IMR-90 (cell line): Measurements from ENCODE around the gene LLGL2. TPM values are rescaled to one million over a fixed set of nuclear protein-coding genes. Genes with fewer than 3 reads are reported as not detected.

Experiments
- ATAC-seq: fragments of 200-7000 bp; cut with Tn5 transposase; 2 replicates; pipeline ENCODE4 v1.9.1; 2020; ENCODE audit warnings: low read depth, mild to moderate bottlenecking, moderate library complexity
- BruUV-seq: library from RNA; stranded (reverse); fragments of 400-500 nt; replicated peaks from 2 replicates; lab custom pipeline; 2021; lab: Mats Ljungman, UMichigan
- CTCF ChIA-PET: fragments of 300-600 bp; formaldehyde crosslinking; extraction: SDS; loops from one replicate; lab custom pipeline; 2021; ENCODE audit warnings: antibody characterized with exemption; lab: Yijun Ruan, JAX
- POLR2A ChIA-PET: fragments of 300-600 bp; sonication (Branson Sonifier 250); formaldehyde crosslinking; loops from one replicate; lab custom pipeline; 2022; ENCODE audit warnings: antibody characterized with exemption; ENCODE audit not compliant: unreplicated experiment; lab: Charles Lee
- DNase-seq: peaks from one replicate; pipeline ENCODE4 v3.0.0; 2013
- H2AFZ ChIP-seq: replicated peaks from 2 replicates; pipeline ENCODE3; 2013; ENCODE audit warnings: low read length, mild to moderate bottlenecking; ENCODE audit not compliant: poor library complexity
- H2AK5ac ChIP-seq: 2 replicates; pipeline ENCODE4 v1.6.1; 2013; ENCODE audit warnings: low read depth, low read length, inconsistent platforms
- H2AK9ac ChIP-seq: replicated peaks from 2 replicates; pipeline ENCODE3; 2013; ENCODE audit warnings: mild to moderate bottlenecking, low read depth, low read length, moderate library complexity; ENCODE audit not compliant: poor library complexity
- H2BK120ac ChIP-seq: 2 replicates; pipeline ENCODE4 v1.6.1; 2013; ENCODE audit warnings: low read depth, low read length, inconsistent platforms
- H2BK15ac ChIP-seq: 3 replicates; pipeline ENCODE4 v1.6.1; 2013; ENCODE audit warnings: low read depth, low read length, inconsistent platforms
- H2BK20ac ChIP-seq: 2 replicates; pipeline ENCODE4 v1.6.1; 2013; ENCODE audit warnings: low read depth, mild to moderate bottlenecking, inconsistent platforms, low read length, moderate library complexity
- H2BK5ac ChIP-seq: 2 replicates; pipeline ENCODE4 v1.6.1; 2013; ENCODE audit warnings: mild to moderate bottlenecking, low read depth, low read length, inconsistent platforms; ENCODE audit not compliant: poor library complexity, severe bottlenecking
- H3K14ac ChIP-seq: replicated peaks from 2 replicates; pipeline ENCODE4 v1.6.1; 2013; ENCODE audit warnings: low read depth, low read length, inconsistent platforms
- H3K18ac ChIP-seq: 2 replicates; pipeline ENCODE4 v1.6.1; 2013; ENCODE audit warnings: low read depth, low read length, control low read depth
- H3K23ac ChIP-seq: 2 replicates; pipeline ENCODE4 v1.6.1; 2013; ENCODE audit warnings: low read depth, low read length, inconsistent platforms
- H3K27ac ChIP-seq: 2 replicates; pipeline ENCODE4 v1.5.1; 2013; ENCODE audit warnings: mild to moderate bottlenecking, control low read depth, low read length; ENCODE audit not compliant: insufficient read depth
- H3K27me3 ChIP-seq: 2 replicates; pipeline ENCODE4 v1.6.1; 2013; ENCODE audit warnings: low read length; ENCODE audit not compliant: control insufficient read depth, insufficient read depth
- H3K36me3 ChIP-seq: 2 replicates; pipeline ENCODE4 v1.6.1; 2013; ENCODE audit warnings: low read length, mixed read lengths; ENCODE audit not compliant: control insufficient read depth, insufficient read depth
- H3K4ac ChIP-seq: 2 replicates; pipeline ENCODE4 v1.6.1; 2013; ENCODE audit warnings: low read depth, low read length, inconsistent platforms
- H3K4me1 ChIP-seq: 2 replicates; pipeline ENCODE4 v1.6.1; 2013; ENCODE audit warnings: low read length, mixed read lengths; ENCODE audit not compliant: control insufficient read depth, insufficient read depth
- H3K4me2 ChIP-seq: 2 replicates; pipeline ENCODE4 v1.6.1; 2013; ENCODE audit warnings: low read depth, mild to moderate bottlenecking, control low read depth, low read length, moderate library complexity
- H3K4me3 ChIP-seq: 2 replicates; pipeline ENCODE4 v1.5.1; 2013; ENCODE audit warnings: low read depth, mild to moderate bottlenecking, control low read depth, low read length, moderate library complexity; ENCODE audit not compliant: insufficient read depth
- H3K56ac ChIP-seq: 2 replicates; pipeline ENCODE4 v1.6.1; 2013; ENCODE audit warnings: low read length, inconsistent platforms; ENCODE audit not compliant: insufficient read depth; ENCODE audit errors: extremely low read depth
- H3K79me1 ChIP-seq, 2 experiments: 2 replicates each; pipeline ENCODE4 v1.6.1; 2013; ENCODE audit warnings: low read length in 2 of 2, inconsistent platforms in 1 of 2, low read depth in 1 of 2
- H3K9ac ChIP-seq: 2 replicates; pipeline ENCODE4 v1.6.1; 2013; ENCODE audit warnings: low read depth, low read length, control low read depth
- H3K9me1 ChIP-seq: 2 replicates; pipeline ENCODE4 v1.6.1; 2013; ENCODE audit warnings: low read length, inconsistent platforms; ENCODE audit not compliant: insufficient read depth
- H3K9me3 ChIP-seq: 2 replicates; pipeline ENCODE4 v1.6.1; 2013; ENCODE audit warnings: low read length; ENCODE audit not compliant: control insufficient read depth, insufficient read depth
- H4K20me1 ChIP-seq: 2 replicates; pipeline ENCODE4 v1.6.1; 2013; ENCODE audit warnings: low read length, inconsistent platforms; ENCODE audit not compliant: insufficient read depth
- H4K5ac ChIP-seq: 2 replicates; pipeline ENCODE4 v1.6.1; 2013; ENCODE audit warnings: mild to moderate bottlenecking, low read depth, low read length, control low read depth
- H4K8ac ChIP-seq, 2 experiments: 2 replicates each; pipeline ENCODE4 v1.6.1; 2013; ENCODE audit warnings: low read depth in 2 of 2, low read length in 2 of 2, control low read depth in 1 of 2, inconsistent platforms in 1 of 2
- H4K91ac ChIP-seq: 2 replicates; pipeline ENCODE4 v1.6.1; 2013; ENCODE audit warnings: low read depth, low read length, inconsistent platforms; ENCODE audit not compliant: insufficient read depth
- FOS ChIP-seq: fragments of 150-350 bp; IDR thresholded peaks from 2 replicates; pipeline ENCODE4 v1.6.1; 2016; ENCODE audit warnings: low read depth, low read length
- RFX5 ChIP-seq: IDR thresholded peaks from 2 replicates; pipeline ENCODE4 v1.8.0; 2012; ENCODE audit warnings: low read depth, mild to moderate bottlenecking, low read length, moderate library complexity
- SMC3 ChIP-seq: fragments of 150-350 bp; IDR thresholded peaks from 2 replicates; pipeline ENCODE4 v1.6.1; 2016; ENCODE audit warnings: low read depth, mild to moderate bottlenecking, antibody characterized with exemption, low read length, moderate library complexity
- USF2 ChIP-seq: fragments of 150-350 bp; IDR thresholded peaks from 2 replicates; pipeline ENCODE4 v1.6.1; 2017; ENCODE audit warnings: mild to moderate bottlenecking, antibody characterized with exemption, low read length, low read depth
- WGBS, 2 experiments: methylation state at CpG; one replicate each; pipeline versions ENCODE4 v1.1.5 to v1.1.7; 2013; ENCODE audit warnings: missing lambda C conversion rate in 2 of 2; ENCODE audit not compliant: insufficient read length in 1 of 2; ENCODE audit errors: extremely low coverage in 2 of 2; 5-methylcytosine and 5-hydroxymethylcytosine counted together
- dilution Hi-C: fragments of 300-500 bp; cut with HindIII; formaldehyde crosslinking; loops from one replicate; pipeline ENCODE4 v1.14.3; 2018; ENCODE audit warnings: low sequenced_read_pairs; ENCODE audit not compliant: unreplicated experiment
- in situ Hi-C: fragments of 300-500 bp; cut with MboI; formaldehyde crosslinking; loops from 3 replicates; pipeline ENCODE4 v1.14.3; 2019; ENCODE audit warnings: low sequenced_read_pairs, inconsistent platforms, mixed read lengths
- intact Hi-C: fragments of 100-400 bp; cut with micrococcal nuclease; formaldehyde crosslinking; loops from 2 replicates; pipeline ENCODE4 v1.10.0; 2022
- polyA plus RNA-seq, 3 experiments: library from polyadenylated mRNA; depleted of rRNA; stranded (reverse); fragments of >200 nt; gene quantifications; 2 replicates each; pipeline ENCODE4 v1.2.3, GENCODE V29; 2012; ENCODE audit warnings: low replicate concordance in 1 of 3
- total RNA-seq: library from RNA; depleted of rRNA; stranded (reverse); fragments of >200 nt; gene quantifications from 2 replicates; pipeline ENCODE4 v1.2.3, GENCODE V29; 2012

The LLGL2 gene
- total and polyA plus RNA-seq, 2 of the 4 experiments (the other 2 are of a cell fraction) = 0.54 to 0.72 TPM

- intact Hi-C loops = no loop called here
Measured at GRCh38 chr17:75617675-75618074, 92.2 kb downstream of the LLGL2 start.

More at GRCh38 chr17:75617675-75618074, 92.2 kb downstream of the LLGL2 start:
- H3K36me3 ChIP-seq = no peaks in the 10 kb centered on the region
- H2AFZ ChIP-seq = no peak overlapping the region
- no peak overlapping the region for H3K56ac ChIP-seq
- no peak overlapping the region for H3K4me3 ChIP-seq
- no peak overlapping the region for H3K18ac ChIP-seq
- H2BK5ac ChIP-seq = no peak overlapping the region
- ATAC-seq (no peak), DNase-seq (no peak)
- no TSS peak for BruUV-seq
- H3K27ac ChIP-seq = no peak overlapping the region
- H3K14ac ChIP-seq = no peak overlapping the region
- H3K4me1 ChIP-seq = peaks cover 5% of the 10 kb centered on the region; the same call in 1 of the 2 replicates
- H3K9ac ChIP-seq = no peak overlapping the region
- no peak overlapping the region for H2BK120ac ChIP-seq
- H2BK20ac ChIP-seq = no peak overlapping the region
- H3K4me2 ChIP-seq = no peak overlapping the region
- peaks cover 14% of the 10 kb centered on the region; the same call in 1 of the 2 replicates for H3K27me3 ChIP-seq
- H3K9me3 ChIP-seq = no peaks in the 10 kb centered on the region
- H3K23ac ChIP-seq = no peak overlapping the region
- H4K91ac ChIP-seq = no peak overlapping the region
- POLR2A ChIA-PET = no interaction called here
- H4K5ac ChIP-seq = no peak overlapping the region
- CTCF ChIA-PET = no interaction called here
- TF ChIP-seq USF2 = no peak
- no peak for TF ChIP-seq RFX5
- TF ChIP-seq FOS = no peak
- TF ChIP-seq SMC3 = no peak
- dilution Hi-C loops = no loop called here
- no peak overlapping the region for H3K4ac ChIP-seq
- no peak overlapping the region for H4K8ac ChIP-seq
- in situ Hi-C loops = no loop called here
- H3K9me1 ChIP-seq = no peaks in the 10 kb centered on the region
- no peak overlapping the region for H2AK9ac ChIP-seq
- H3K79me1 ChIP-seq = no peaks in the 10 kb centered on the region
- no CpG with 5 or more reads among the region's 11 CpGs for WGBS, 2 experiments
- no peak overlapping the region for H2BK15ac ChIP-seq
- H4K20me1 ChIP-seq = no peaks in the 10 kb centered on the region
- no peak overlapping the region for H2AK5ac ChIP-seq
